GM21723 (cell line): ENCODE results near the gene TSC22D4.
"Not testable (repeated sequence)": the region's sequence is repeated elsewhere in the genome, so short reads cannot be mapped to it uniquely, and the experiment has no call there.

Experiments
- ATAC-seq: cut with Tn5 transposase; IDR thresholded peaks from one replicate; pipeline ENCODE4 v1.9.1; 2021; ENCODE audit warnings: mild to moderate bottlenecking, moderate library complexity; ENCODE audit not compliant: unreplicated experiment

The TSC22D4 gene

GRCh38 chr7:100478958-100479660 lies at the start of gene TSC22D4:
TSS of gene TSC22D4 (minus strand) at chr7:100479214. CDS start at chr7:100478038, 1,176 bp downstream.
- peak; percentile 60 for ATAC-seq

GRCh38 chr7:100528108-100528866 lies 49.3 kb upstream of the TSC22D4 start:
- not testable (repeated sequence) for ATAC-seq

GRCh38 chr7:100523192-100523591 lies 44.2 kb upstream of the TSC22D4 start:
- ATAC-seq = not testable (repeated sequence)

GRCh38 chr7:100521909-100522593 lies 43.0 kb upstream of the TSC22D4 start:
- ATAC-seq = not testable (repeated sequence)

GRCh38 chr7:100521076-100521475 lies 42.1 kb upstream of the TSC22D4 start:
- ATAC-seq = no peak

GRCh38 chr7:100520138-100520537 lies 41.1 kb upstream of the TSC22D4 start:
- ATAC-seq = no peak

GRCh38 chr7:100519580-100519979 lies 40.6 kb upstream of the TSC22D4 start:
- ATAC-seq = no peak

- no peak for ATAC-seq
Observed at GRCh38 chr7:100517305-100517704, 38.3 kb upstream of the TSC22D4 start.

GRCh38 chr7:100516135-100516812 lies 37.3 kb upstream of the TSC22D4 start:
- no peak for ATAC-seq

- ATAC-seq = no peak
Observed at GRCh38 chr7:100515072-100515532, 36.1 kb upstream of the TSC22D4 start.

GRCh38 chr7:100513212-100513810 lies 34.3 kb upstream of the TSC22D4 start:
- ATAC-seq = no peak

- no peak for ATAC-seq
Observed at GRCh38 chr7:100510437-100511239, 31.6 kb upstream of the TSC22D4 start.

GRCh38 chr7:100509231-100509630 lies 30.2 kb upstream of the TSC22D4 start:
- ATAC-seq = no peak

- no peak for ATAC-seq
Observed at GRCh38 chr7:100506356-100506923, 27.4 kb upstream of the TSC22D4 start.

GRCh38 chr7:100504887-100505611 lies 26.0 kb upstream of the TSC22D4 start:
- ATAC-seq = no peak

- ATAC-seq = not testable (repeated sequence)
Observed at GRCh38 chr7:100504031-100504430, 25.0 kb upstream of the TSC22D4 start.

GRCh38 chr7:100500743-100501142 lies 21.7 kb upstream of the TSC22D4 start:
- not testable (repeated sequence) for ATAC-seq

GRCh38 chr7:100496509-100496908 lies 17.5 kb upstream of the TSC22D4 start:
- no peak for ATAC-seq
